ENCODE results near the gene UBE2A.

- TF ChIP-seq POLR2A (IDR thresholded peaks at IDR 0.05; ENCODE audit: low read length) (no peak), GATA1 (IDR thresholded peaks at IDR 0.05; ENCODE audit: low read depth, low read length) (no peak)
Measured at GRCh38 chrX:119614776-119615175, 40.4 kb downstream of the UBE2A start.

Data from erythroblast (primary cell).